HFF-Myc (cell line): ENCODE measurements around the gene SP140.

Experiments used
- DNase-seq: peaks from one replicate; pipeline ENCODE4 v3.0.0-alpha.2; 2011; ENCODE audit warnings: low read depth; ENCODE audit errors: extremely low read depth
- H3K4me3 ChIP-seq: replicated peaks from 2 replicates; pipeline ENCODE4 v1.5.1; 2011; ENCODE audit warnings: low read depth, mild to moderate bottlenecking, control low read depth, low read length
- TF ChIP-seq, protein P1 (sequence below): IDR thresholded peaks from 2 replicates; pipeline ENCODE4 v1.5.1; 2012; ENCODE audit warnings: mild to moderate bottlenecking, low read depth, low read length, control low read depth; ENCODE audit errors: missing control alignments

SP140 gene

GRCh38 chr2:230346921-230347533 is 121.5 kb downstream of the SP140 start:
- TF ChIP-seq, protein P1, sequence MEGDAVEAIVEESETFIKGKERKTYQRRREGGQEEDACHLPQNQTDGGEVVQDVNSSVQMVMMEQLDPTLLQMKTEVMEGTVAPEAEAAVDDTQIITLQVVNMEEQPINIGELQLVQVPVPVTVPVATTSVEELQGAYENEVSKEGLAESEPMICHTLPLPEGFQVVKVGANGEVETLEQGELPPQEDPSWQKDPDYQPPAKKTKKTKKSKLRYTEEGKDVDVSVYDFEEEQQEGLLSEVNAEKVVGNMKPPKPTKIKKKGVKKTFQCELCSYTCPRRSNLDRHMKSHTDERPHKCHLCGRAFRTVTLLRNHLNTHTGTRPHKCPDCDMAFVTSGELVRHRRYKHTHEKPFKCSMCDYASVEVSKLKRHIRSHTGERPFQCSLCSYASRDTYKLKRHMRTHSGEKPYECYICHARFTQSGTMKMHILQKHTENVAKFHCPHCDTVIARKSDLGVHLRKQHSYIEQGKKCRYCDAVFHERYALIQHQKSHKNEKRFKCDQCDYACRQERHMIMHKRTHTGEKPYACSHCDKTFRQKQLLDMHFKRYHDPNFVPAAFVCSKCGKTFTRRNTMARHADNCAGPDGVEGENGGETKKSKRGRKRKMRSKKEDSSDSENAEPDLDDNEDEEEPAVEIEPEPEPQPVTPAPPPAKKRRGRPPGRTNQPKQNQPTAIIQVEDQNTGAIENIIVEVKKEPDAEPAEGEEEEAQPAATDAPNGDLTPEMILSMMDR, result no peak
- H3K4me3 ChIP-seq, result no peak overlapping the region
- DNase-seq, result no peak

GRCh38 chr2:230347659-230348305 is 122.2 kb downstream of the SP140 start:
- TF ChIP-seq, protein P1, result no peak
- DNase-seq, result no peak

GRCh38 chr2:230348787-230349186 is 123.3 kb downstream of the SP140 start:
- TF ChIP-seq, protein P1, result no peak
- no peak overlapping the region for H3K4me3 ChIP-seq
- DNase-seq, result no peak

More at GRCh38 chr2:230347659-230348305, 122.2 kb downstream of the SP140 start:
- no peak overlapping the region for H3K4me3 ChIP-seq

GRCh38 chr2:230356084-230356483 is 130.5 kb downstream of the SP140 start:
- TF ChIP-seq, protein P1, result no peak
- DNase-seq, result no peak

DNA sequence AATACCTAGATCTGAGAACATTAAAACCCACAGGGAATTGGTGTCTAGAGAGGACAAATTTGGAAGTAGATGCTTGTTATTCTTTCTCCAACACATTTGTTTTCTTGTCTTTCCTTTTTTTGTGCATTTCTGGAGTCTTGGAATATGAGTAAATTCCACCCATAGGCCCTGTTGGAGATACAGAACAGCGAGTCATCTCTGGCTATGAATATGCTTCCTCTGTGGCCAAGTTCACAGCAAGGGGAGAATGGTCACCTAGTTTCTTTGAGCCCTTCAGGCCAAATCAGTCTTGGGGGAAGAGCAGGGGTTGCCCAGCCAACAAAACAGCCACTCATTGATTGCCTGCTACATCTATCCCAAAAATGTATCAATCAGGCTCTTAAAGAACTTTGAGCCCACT is 132.8 kb downstream of the SP140 start:
- TF ChIP-seq, protein P1, result no peak
- DNase-seq, result no peak
- no peak overlapping the region for H3K4me3 ChIP-seq

More at GRCh38 chr2:230356084-230356483, 130.5 kb downstream of the SP140 start:
- H3K4me3 ChIP-seq, result no peak overlapping the region

DNA sequence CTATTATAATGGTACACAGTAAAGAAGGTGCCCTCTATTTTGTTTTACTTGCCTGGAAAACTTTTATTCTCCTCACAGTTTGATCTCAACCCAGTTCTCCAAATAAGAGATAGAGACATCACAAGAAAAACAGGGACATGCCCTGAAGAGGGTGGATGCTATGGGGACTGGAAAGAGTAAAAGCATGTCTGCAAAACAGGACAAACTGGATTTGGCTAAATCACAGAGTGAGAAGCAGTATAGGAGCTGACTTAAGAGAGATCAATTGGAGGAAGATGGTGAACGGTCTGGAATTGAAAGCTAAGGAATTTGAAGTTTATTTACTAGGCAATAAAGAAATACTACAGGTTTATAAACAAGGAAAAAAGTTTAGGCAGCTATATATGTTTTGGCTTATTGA is 134.5 kb downstream of the SP140 start:
- no peak for DNase-seq
- TF ChIP-seq, protein P1, result no peak
- no peak overlapping the region for H3K4me3 ChIP-seq
